ENCODE measurements around the gene CROCC.
"Not testable (repeated sequence)": the region's sequence is repeated elsewhere in the genome, so short reads cannot be mapped to it uniquely, and the experiment has no call there.

The CROCC gene

DNA sequence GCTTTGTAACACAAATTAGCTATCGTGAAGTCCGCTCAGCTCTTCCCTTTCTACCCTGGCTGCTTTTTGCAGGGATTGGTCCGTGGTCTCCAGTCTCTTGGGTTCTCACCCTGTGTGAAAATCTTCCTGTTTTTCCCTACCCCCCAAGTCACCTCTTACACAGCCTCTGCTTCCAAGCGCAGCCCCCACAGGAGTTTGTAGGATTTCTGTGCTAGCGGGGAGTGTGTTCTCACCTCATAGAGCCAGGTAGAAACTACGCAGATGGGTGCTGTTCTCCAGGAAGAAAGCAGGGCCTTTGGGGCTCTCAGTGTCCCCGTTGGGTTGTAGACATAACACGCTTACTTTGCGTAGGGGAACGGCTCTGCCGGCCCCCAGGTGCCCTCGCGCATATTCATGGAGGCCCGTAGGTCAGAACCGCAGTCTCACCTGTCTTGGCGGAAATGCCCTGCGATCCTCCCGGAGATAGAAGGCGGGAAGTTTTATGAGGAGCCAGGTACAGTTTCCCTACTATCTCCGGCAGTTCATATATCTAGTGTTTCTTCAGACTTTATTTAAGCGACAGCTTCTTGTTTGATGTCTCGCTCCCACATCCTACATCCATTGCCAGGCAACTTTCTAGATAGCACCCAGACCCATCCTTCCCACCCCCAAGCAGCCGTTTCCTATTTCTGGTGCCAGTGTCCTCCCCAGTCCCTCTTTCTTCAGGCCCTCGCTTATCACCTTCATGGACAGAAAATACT, 25.2 kb upstream of the CROCC start:
- DNase-seq: not testable (repeated sequence)

DNA sequence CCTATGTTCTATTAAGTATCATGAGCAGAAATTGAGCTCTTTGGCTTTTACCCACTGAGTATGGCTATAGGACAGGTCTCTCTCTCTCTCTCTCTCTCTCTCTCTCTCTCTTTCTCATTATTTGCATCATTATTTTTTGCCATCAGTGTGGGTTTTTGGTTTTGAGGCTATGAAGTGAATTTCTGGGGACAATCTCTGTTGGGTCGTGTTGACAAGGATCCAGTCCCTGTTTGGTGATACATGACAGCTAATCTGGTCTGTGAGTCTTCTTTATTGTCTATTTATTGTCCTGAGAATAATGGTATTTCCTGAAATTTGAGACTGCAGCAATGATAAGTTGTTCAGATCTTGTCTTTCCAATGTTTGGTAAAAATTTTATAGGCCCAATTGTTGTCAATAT, 24.1 kb upstream of the CROCC start:
- not testable (repeated sequence) for DNase-seq

DNA sequence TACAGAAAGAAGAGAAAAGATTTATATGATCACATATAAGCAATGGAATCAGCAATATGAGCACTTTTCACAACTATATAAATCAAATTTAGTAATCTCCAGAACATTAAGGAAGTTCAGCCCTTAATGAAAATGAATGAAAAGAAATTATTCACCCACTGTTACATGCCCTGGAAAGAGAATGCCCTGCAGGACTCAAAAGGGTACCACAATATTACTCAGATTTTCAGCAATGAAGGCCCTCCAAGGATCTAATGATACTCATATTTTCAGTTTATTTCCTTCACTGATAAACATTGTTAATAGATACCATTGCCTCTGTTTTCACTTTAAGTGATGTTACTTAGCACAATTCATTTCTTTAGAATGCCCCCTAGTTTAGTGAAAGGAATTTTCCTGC, 23.4 kb upstream of the CROCC start:
- not testable (repeated sequence) for DNase-seq

DNA sequence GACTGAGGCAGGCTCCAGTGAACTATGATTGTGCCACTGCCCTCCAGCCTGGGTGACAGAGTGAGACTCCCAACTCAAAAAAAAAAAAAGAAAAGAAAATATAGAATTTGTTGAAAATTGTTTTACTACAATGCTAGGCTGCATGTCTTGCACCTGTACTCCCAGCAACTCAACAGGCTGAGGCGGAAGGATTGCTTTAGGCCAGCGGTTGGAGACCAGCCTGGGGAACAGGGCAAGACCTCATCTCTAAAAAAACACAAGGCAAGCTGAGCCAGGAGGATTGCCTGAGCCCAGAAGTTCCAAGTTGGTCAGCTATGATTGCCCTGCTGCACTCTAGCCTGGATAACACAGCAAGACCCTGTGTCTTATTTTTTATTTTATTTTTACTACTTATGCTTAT, 22.7 kb upstream of the CROCC start:
- not testable (repeated sequence) for DNase-seq

DNA sequence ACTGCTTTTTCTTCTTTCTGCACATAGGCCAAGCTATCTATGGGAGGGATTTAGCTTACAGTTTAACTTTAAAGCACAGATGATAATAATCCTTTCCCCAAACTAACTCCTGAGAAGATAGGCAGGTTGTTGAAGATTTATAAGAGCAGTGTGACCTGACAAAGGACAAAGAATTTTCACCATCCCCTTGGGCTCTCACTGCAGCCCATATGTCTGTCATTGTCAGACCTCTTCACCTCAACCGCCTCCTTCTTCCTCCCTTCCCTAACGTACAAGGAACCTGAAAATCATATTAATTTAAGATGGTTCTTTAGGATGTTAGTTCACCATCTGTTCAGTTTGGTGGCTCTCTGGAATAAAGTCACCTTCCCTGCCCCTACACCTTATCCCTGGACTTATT, 21.0 kb upstream of the CROCC start:
- DNase-seq: no peak

DNA sequence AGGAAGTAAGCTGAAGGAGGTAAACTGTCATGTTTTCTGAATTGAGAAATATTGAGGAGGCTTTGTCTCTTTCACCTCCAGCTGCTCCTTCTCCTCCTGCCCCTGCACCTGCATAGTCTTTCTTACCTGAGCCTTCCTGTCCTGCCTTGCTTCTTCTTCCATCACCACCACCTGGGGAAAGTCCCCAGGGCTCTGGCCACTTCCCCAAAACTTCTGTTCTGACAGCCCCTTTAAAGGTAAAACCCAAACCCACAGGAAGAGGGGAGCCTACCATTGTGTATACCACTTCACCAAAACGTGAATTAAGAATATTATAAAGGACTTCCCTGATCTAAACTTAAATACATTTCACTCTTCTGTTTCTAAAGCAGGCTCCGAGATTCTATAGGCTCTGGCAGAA, 20.4 kb upstream of the CROCC start:
- not testable (repeated sequence) for DNase-seq

DNA sequence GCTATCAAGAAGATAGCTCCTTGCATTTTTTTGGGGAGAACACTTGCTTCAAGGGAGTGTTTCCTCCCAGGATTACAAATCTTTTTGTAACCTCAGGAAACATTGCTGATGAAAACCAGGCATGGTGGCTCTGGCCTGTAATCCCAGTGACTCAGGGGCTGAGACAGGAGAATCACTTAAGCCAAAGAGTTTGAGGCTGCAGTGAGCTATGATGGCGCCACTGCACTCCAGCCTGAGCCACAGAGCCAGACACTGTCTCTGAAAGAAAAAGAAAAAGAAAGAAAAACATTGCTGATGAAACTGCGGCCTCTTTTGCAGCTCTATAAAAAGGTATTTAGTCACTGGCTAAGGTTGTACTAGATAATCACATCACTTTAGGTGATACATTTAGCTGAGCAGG, 18.7 kb upstream of the CROCC start:
- no peak for DNase-seq

DNA sequence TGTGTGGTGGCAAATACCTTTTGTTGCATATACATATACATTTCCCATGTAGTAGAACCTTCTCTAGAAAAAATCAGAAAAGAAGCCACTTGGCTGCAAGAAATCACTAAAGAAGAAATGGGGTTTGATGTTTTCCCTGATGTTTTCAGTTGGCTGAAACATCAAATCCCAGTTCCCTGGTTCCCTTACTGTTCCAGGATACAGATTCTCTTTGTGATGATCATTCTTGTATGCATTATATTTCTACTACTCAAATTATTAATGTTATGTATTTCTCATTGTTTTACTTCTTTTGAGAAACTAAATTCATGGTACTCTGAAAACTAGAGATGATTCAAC, 18.3 kb upstream of the CROCC start:
- no peak for DNase-seq

DNA sequence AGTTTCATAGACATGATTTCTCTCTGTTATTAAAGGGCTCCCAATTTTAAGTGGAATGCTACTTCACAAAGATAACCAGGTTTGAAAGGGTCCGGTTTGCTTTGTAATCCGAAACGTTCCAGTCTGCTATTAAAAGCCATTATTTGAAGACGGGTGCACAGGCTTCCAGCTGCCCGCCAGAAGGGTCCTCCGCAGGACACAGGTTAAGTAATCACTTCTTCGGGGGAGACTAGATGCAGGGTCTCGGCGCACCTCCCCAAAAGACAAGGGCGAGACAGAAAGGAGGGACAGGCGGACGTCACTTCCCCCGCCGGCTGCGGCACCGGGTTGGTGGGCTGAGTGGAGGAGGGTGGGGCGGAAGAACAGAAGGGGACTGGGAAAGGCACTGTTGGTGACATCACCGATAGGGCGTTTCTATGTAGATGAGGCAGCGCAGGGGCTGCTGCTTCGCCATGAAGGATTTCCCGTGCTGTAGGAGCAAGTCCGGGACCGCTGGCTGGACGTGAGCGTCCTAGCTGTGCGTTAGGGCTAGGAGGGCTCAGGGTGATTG, 17.1 kb upstream of the CROCC start:
- peak; percentile 91 for DNase-seq

DNA sequence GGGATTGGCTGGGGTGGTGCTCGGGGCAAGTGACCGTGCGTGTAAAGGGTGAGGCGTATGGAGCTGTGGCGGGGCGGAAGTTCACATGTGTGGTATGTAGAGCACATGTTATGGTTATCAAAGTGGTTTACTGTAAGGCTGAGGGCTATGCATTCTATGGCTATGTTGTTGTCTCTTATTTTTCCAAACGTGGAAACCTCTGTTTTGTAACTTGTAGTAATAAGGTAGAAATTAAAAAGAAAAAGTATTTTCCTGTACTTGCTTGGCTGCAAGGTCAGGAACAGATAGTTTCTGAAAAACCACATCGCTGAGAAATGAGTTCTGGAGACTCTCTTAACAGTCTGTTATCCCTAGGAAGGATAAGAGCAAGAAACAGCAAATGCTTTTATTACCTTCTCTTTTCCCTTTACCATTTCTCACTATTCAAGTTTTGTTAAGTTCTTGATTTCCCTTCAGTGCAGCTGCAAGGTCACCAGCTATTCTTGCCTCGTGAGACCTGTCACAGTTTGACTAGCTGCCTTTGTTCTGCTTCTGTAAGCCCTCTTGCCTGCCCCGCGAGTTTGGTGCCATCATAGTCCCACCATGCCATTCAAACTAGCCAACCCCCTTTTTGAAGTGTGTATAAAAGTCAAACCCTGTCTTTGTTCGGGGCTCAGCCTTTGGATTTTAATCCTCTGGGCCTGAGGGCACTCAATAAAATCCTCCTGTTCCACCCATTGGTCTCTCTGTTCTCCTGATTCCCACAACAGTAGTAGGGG, 16.4 kb upstream of the CROCC start:
- DNase-seq: peak; percentile 73

DNA sequence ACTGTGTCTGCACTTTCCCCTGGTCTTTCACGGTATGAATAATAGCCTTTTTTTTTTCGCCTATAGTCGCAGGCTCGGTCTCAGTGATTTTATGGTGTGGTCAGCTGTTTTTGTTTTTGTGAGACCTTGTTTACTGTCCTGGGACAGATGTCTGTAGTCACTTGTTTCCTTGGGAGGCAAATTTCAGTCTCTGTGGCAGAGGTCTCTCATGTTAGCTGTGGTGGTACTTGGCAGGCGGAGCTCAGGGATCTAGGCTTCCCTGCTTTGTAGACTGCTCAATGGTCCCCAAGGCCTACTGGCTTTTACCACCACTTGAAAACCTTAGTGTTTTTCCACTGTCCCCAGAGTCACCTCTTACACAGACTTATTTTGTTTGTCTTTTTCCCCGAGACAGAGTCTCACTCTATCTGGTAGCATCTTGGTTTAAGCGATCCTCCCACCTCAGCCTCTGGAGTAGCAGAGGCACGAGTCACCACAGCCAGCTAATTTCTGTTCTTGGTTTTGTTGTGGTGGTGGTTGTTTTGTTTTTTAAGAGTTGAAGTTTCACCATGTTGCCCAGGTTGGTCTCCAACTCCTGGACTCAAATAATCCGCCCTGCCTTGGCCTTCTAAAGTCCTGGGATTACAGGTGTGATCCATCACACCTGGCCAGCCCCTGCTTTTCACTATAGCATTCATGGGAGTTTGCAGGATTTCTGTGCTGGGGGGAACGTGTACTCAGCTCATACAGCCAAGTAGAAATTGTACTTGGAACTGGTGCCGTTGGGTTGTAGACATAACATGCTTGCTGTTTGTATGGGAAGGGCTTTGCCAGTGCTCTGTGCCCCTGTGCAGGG, 15.6 kb upstream of the CROCC start:
- no peak for DNase-seq

DNA sequence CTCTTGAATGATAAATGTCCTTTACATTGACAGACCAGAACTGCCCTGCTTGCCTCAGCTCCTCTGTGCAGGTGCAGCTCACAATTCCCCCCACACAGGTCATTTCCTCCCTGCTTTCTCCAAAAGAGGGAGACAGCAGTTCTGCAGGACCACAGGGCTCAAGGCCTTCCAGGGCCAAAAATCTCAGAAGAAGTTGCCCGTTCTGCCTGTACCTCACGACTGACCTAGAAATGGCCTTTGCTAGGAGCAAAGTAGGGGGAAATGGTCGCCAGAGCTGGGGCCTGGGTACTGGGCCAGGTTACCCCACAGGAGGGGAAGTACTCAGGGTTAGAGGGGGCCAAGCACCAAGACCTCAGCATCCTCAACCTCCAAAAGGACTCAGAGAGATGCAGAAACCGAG, 14.9 kb upstream of the CROCC start:
- DNase-seq: no peak

DNA sequence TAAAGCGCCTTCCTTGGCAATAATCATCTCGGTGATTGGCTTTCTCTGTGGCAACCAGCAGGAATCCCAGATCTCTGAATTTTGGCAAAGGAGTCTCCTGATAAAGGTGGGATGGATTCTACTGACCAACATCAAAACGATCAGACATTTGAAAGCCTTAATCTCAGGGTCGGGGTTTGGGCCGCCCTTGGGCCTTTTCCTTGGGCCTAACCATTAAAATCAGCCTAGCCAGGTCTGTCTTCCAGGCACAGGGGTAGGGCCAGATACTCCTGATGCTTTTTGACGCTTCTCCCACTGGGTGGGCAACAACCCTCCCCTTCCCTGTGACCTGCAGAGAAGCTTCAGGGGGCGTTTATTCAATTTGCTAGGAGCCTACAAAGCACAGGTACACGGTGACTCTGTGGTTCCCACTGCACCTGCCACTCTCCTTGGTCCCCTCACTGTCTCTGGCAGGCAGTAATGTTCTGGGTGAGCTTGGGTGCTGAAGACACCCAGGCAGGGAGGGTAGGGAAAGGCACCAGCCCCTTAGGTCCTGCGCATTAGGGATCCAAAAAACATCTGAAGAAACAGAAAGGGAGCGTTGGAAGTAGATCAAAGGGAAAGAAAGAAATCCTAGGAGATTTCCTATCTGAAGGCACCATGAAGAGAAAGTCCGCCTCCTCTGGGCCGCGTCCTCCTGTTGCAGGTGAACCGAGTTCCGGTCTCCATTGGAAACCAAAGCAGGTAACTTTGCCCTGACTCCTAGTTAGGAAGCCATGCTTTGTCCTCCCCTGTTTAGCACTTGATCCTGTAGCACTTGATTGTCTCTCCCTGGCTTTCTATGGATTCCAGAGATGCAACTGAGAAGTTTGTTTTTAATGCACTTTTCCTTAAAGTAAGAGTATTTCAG, 13.6 kb upstream of the CROCC start:
- no peak for DNase-seq

DNA sequence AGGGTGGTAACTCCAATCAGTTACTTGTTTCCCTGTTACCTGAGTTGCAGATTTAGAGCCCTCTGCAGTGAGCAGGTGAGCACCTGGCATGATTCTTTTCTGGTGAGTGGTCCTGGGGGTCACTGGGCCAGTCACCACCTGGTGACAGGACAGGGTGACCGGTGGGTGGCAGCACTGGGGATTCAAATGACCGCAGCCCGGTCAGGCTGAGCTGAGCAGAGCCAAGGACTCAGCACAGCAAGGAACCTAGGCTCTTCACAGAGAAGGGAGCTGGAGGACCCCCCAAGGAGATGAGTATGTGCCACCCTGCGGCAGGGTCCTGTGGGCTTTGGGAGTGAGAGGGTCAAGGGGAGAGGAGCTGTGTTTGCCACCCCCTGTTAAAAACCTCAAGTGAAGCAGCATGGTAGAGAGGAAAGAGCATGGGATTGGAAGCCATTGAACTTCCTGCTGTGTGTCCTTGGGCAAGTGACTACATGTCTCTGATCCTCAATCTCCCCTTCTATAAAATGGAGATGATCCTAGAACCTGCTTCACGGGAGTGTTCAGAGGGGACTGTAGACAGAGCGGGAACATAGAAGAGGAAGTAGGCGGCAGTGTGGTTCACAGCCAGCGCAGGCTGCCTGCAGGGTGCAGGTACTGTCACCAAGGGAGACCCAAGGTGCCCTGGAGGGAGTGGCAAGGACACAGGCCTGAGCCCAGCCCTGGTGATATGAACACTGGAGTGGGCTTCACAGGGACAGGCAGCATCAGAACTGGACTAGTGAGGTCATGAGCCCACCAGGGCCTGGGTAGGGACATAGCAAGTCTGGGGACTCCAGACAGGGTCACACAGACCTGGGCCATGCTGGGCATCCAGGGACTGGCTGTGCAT, 9.6 kb upstream of the CROCC start:
- not testable (repeated sequence) for DNase-seq

DNA sequence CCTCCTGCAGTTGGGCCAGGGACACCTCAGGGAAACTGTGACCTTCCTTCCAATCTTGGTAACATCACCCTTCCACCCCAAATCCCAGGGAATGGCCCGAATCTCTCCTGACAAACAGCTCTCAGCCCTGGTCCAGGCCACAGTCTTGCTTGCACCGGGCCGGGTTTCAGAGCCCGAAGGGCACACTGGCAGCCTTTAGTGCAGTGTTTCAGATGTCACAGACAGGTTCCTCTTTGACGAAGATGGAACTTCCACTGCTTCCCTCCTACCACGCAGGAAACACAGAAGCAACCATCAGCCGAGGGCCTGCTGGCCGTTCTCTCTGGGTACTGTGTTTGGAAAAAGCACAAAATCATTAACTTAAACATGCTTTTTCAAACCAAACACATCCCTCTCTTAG, 9.0 kb upstream of the CROCC start:
- DNase-seq: not testable (repeated sequence)

DNA sequence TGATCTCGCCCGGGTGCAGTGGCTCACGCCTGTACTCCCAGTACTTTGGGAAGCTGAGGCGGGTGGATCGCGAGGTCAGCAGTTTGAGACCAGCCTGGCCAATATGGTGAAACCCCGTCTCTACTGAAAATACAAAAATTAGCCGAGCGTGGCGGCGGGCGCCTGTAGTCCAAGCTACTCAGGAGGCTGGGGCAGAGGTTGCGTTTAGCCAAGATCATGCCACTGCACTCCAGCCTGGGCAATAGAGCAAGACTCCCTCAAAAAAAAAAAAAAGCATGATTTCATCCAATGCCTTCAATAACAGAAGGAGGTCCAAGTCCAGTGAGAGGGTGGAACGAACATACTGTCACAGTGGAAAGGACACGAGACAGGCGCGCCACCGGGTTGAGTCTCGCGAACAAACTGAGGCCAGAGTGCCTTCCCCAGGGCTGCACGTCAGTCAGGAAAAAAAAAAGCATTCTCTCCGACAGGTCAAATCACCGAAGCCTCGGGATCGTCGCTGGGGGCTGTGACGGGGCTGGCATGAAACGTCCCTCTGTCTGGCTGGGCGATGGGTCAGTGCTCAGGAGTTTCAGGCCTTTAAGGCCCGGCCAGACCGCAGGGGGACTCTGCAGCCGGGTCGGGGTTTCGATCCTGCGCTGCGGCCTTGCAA, 8.4 kb upstream of the CROCC start:
- no peak for DNase-seq

DNA sequence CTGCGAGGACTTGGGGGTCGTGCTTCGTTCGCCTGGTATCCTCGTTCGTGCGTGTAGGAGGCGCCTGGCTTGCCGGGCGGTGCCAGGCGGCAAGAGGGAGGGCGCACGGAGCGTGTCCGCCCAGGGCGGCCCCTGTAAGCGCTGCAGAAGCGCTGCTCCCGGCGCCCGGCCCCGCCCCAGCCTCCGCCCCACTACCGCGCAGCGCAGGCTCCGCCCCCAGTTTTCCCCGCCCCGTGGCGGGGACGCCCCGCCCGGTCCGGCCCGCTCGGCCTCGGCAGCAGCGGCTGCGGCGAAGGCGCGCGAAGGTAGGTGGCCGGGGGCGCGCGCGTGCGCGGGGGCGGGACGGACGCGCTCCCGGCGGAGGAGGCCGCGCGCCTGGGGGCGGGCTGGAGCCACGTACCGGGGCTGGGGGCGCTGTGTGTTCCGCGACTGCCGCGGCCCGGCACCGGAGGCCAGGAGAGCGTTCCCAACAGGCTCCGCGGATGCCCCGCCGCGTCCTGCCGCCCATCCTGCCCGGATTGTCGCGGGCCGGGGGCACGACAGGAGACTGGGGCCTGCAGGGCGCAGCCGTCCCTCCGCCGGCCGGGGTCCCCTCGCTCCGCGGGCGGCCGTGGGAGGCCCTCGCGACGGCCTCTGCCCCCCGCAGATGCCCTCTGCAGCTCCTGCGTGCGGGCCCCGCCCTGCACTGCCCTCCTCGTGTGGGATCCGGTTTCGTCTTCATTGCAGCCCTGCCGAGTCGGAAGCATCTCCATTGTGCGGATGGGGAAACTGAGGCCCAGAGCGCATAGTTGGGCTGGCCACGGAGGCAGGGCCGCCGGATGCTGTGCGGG, 7.7 kb upstream of the CROCC start:
- DNase-seq: peak; percentile 60

DNA sequence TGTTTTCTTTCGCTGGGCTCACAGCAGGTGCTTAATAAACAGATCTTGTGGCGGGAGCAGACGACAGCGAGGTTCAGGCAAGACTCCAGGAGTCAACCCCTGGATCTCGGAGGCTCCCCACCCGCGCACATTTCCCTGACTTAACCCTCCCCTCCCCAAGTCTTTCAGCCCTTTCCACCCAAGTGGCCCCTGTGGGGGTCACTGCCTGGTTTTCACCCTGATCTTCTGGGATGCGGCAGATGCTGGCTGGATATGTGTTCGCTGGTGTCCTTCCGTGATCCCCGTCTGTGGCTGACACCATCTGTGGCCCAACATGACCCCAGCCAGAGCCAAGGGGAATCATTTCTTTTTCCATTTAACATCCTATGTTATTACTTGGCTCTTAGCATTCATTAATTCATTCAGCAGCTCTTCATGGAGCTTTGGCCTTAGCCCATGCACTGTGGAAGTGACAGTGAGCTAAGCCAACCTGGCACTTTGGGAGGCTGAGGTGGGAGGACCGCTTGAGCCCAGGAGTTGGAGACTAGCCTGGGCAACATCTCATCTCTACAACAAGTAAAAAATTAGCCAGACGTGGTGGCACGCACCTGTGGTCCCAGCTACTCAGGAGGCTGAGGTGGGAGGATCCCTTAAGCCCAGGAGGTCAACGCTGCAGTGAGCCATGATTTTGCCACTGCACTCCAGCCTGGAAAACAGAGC, 6.7 kb upstream of the CROCC start:
- DNase-seq: not testable (repeated sequence)

DNA sequence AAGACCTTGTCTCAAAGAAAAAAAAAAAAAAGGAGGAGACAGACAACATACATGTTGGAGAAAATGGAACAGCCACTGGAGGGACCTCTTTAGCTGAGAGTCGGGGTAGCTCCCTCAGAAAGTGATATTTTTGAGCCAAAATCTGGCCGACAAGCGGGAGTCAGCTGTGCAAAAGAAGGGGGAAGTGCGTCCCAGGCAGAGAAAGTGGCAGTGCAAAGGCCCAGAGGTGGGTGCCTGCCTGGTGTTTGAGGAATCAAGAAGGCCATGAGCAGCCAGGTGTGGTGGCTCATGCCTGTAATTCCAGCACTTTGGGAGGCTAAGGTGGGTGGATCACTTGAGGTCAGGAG, 6.1 kb upstream of the CROCC start:
- DNase-seq: no peak

All from SIG-M5 (cell line).